ENCODE results near the gene FGD3.

FGD3 gene

GRCh38 chr9:93049491-93049890, 102.2 kb downstream of the FGD3 start:
- no peak overlapping the region for H3K27ac ChIP-seq
- TF ChIP-seq ZFX (IDR thresholded peaks at IDR 0.05; ENCODE audit: borderline replicate concordance) (no peak), CTCF (IDR thresholded peaks at IDR 0.05) (no peak)

GRCh38 chr9:93050231-93050630, 102.9 kb downstream of the FGD3 start:
- no peak overlapping the region for H3K27ac ChIP-seq
- TF ChIP-seq ZFX (IDR thresholded peaks at IDR 0.05; ENCODE audit: borderline replicate concordance), result no peak
- TF ChIP-seq CTCF (IDR thresholded peaks at IDR 0.05), result no peak

- no peak for TF ChIP-seq CTCF (IDR thresholded peaks at IDR 0.05)
- TF ChIP-seq ZFX (IDR thresholded peaks at IDR 0.05; ENCODE audit: borderline replicate concordance), result no peak
- no peak overlapping the region for H3K27ac ChIP-seq
Measured at GRCh38 chr9:93051680-93052089, 104.4 kb downstream of the FGD3 start.

GRCh38 chr9:93052791-93053540, 105.6 kb downstream of the FGD3 start:
- TF ChIP-seq CTCF (IDR thresholded peaks at IDR 0.05), result no peak
- no peak for TF ChIP-seq ZFX (IDR thresholded peaks at IDR 0.05; ENCODE audit: borderline replicate concordance)
- H3K27ac ChIP-seq, result no peak overlapping the region

- TF ChIP-seq ZFX (IDR thresholded peaks at IDR 0.05; ENCODE audit: borderline replicate concordance) (no peak), CTCF (IDR thresholded peaks at IDR 0.05) (no peak)
- H3K27ac ChIP-seq, result no peak overlapping the region
Measured at GRCh38 chr9:93053781-93054331, 106.5 kb downstream of the FGD3 start.

- no peak for TF ChIP-seq CTCF (IDR thresholded peaks at IDR 0.05)
- H3K27ac ChIP-seq, result no peak overlapping the region
Measured at GRCh38 chr9:93054758-93055704, 107.7 kb downstream of the FGD3 start.
